Panc1 (cell line): ENCODE measurements around the gene ST3GAL5. TPM values are rescaled to one million over a fixed set of nuclear protein-coding genes. Genes with fewer than 3 reads are reported as not detected.
A peak's percentile ranks its signal among the peaks of the same experiment; 100 is the strongest.

Source experiments
- ATAC-seq: fragments of 200-7000 bp; cut with Tn5 transposase; 2 replicates; pipeline ENCODE4 v1.9.1; 2020; ENCODE audit warnings: mild to moderate bottlenecking, moderate library complexity
- BruUV-seq: library from RNA; stranded (reverse); fragments of 400-500 nt; replicated peaks from 2 replicates; lab custom pipeline; 2021; lab: Mats Ljungman, UMichigan
- CTCF ChIA-PET: fragments of 300-600 bp; sonication (Branson Sonifier 250); formaldehyde crosslinking; loops from one replicate; lab custom pipeline; 2022; ENCODE audit warnings: antibody characterized with exemption; lab: Charles Lee
- POLR2A ChIA-PET: fragments of 300-600 bp; sonication (Branson Sonifier 250); formaldehyde crosslinking; loops from one replicate; lab custom pipeline; 2022; ENCODE audit warnings: antibody characterized with exemption; lab: Charles Lee
- DNase-seq: peaks from one replicate; pipeline ENCODE4 v3.0.0-alpha.2; 2010; ENCODE audit warnings: low read depth, low spot score
- H3K27ac ChIP-seq: 2 replicates; pipeline ENCODE4 v1.5.1; 2011; ENCODE audit warnings: mild to moderate bottlenecking, low read length, inconsistent platforms
- H3K27me3 ChIP-seq: fragments of 200-500 bp; sonication (Bioruptor generic); 2 replicates; pipeline ENCODE4 v1.6.0; 2014; ENCODE audit warnings: low read length, inconsistent platforms; ENCODE audit not compliant: control insufficient read depth, insufficient read depth
- H3K36me3 ChIP-seq: fragments of 200-500 bp; sonication (Bioruptor generic); 2 replicates; pipeline ENCODE4 v1.5.1; 2014; ENCODE audit warnings: inconsistent platforms, mild to moderate bottlenecking, low read length, moderate library complexity; ENCODE audit not compliant: control insufficient read depth, insufficient read depth
- H3K4me1 ChIP-seq: 2 replicates; pipeline ENCODE4 v1.5.1; 2011; ENCODE audit warnings: inconsistent platforms, mild to moderate bottlenecking, low read length, moderate library complexity; ENCODE audit not compliant: control insufficient read depth, insufficient read depth
- H3K4me3 ChIP-seq, 2 experiments: 2 replicates each; pipeline ENCODE4 v1.5.1; 2011 to 2012; ENCODE audit warnings: low read depth in 2 of 2, low read length in 2 of 2, mild to moderate bottlenecking in 2 of 2, inconsistent platforms in 1 of 2, moderate library complexity in 1 of 2
- H3K9me3 ChIP-seq: fragments of 200-500 bp; sonication (Bioruptor generic); 2 replicates; pipeline ENCODE4 v1.5.1; 2014; ENCODE audit warnings: low read depth, mild to moderate bottlenecking, inconsistent platforms, low read length, moderate library complexity; ENCODE audit not compliant: control insufficient read depth, insufficient read depth
- POLR2AphosphoS5 ChIP-seq: IDR thresholded peaks from 2 replicates; pipeline ENCODE4 v1.6.1; 2012; ENCODE audit warnings: mild to moderate bottlenecking, low read depth, low read length, moderate library complexity
- SIN3A ChIP-seq: IDR thresholded peaks from 2 replicates; pipeline ENCODE4 v1.6.1; 2012; ENCODE audit warnings: low read depth, mild to moderate bottlenecking, low read length, moderate library complexity, borderline replicate concordance; ENCODE audit not compliant: insufficient read depth
- TCF7L2 ChIP-seq: IDR thresholded peaks from 2 replicates; pipeline ENCODE4 v1.6.1; 2011; ENCODE audit warnings: mild to moderate bottlenecking, low read depth, low read length, inconsistent platforms
- in situ Hi-C: cut with HindIII; loops from 2 replicates; pipeline ENCODE4 v1.10.0; 2016; ENCODE audit warnings: low sequenced_read_pairs, low pct_unique_long_range_greater_than_20kb
- intact Hi-C: fragments of 100-400 bp; cut with micrococcal nuclease; formaldehyde crosslinking; loops from one replicate; pipeline ENCODE4 v1.10.0; 2022; ENCODE audit not compliant: unreplicated experiment
- total RNA-seq: library from RNA; stranded (reverse); gene quantifications from one replicate; pipeline ENCODE4 v1.2.1, GENCODE V29; 2021; ENCODE audit not compliant: unreplicated experiment
- TF ChIP-seq, protein P1 (sequence below): fragments of 450-650 bp; IDR thresholded peaks from 2 replicates; pipeline ENCODE4 v1.5.1; 2017; ENCODE audit warnings: mild to moderate bottlenecking
- TF ChIP-seq, protein P2 (sequence below), 2 experiments: IDR thresholded peaks; 2 replicates each; pipeline ENCODE4 v1.6.1; 2011 to 2012; ENCODE audit warnings: low read depth in 2 of 2, control low read depth in 1 of 2, low read length in 1 of 2, mild to moderate bottlenecking in 1 of 2, moderate library complexity in 1 of 2; ENCODE audit not compliant: insufficient read depth in 1 of 2

The ST3GAL5 gene
- total RNA-seq, 1 experiment from 2014 or later = 5.0 TPM

DNA sequence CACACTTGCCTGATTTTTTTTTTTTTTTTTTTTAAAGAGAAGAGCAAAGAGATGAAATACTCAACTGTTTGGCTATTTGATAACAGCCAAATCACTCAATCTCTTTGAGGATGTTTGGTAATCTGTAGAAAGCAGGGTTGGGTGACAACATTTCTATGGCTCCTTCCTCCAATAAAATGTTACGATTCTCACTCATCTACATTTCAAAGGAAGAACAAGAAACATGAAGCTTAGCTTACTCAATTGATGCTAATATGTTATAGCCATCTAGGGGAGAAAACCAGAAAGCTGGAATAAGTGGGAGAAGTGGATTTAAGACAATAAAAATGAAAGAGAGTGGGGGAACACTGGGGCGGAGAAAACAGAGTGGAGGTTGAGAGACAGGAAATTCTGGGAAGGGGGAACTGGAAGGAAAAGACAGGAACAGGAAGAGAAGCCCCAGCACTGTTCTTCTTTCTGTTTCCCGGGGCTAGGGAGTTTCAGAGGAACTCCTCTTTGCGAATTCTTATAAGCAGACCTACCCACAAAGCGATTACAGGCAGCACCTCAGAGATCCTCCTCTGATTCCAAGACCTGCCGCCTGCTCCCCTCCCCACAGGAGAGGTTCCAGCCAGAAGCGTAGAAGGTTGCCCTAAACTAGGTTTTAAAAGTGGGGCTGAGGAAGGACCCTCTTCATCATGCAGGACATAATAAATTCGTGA lies 13.3 kb downstream of the ST3GAL5 start:
- intact Hi-C loops = no loop called here
- ATAC-seq (no peak), DNase-seq (no peak)
- Histone ChIP-seq H3K27me3 (peaks cover 6% of the 10 kb centered on the region; the same call in 1 of the 2 replicates), H3K4me3 (no peak overlapping the region), H3K36me3 (no peaks in the 10 kb centered on the region), H3K9me3 (no peaks in the 10 kb centered on the region), H3K27ac (no peak overlapping the region), H3K4me1 (no peaks in the 10 kb centered on the region)
- no TSS peak for BruUV-seq
- ChIA-PET CTCF (interaction anchor here (0.6 kb wide), 1 partner anchor 10 kb away, joined by 6 read pairs; no protein-coding TSS in a partner anchor), POLR2A (no interaction called here)
- in situ Hi-C loops = no loop called here
- no peak for TF ChIP-seq POLR2AphosphoS5
- TF ChIP-seq, protein P1, sequence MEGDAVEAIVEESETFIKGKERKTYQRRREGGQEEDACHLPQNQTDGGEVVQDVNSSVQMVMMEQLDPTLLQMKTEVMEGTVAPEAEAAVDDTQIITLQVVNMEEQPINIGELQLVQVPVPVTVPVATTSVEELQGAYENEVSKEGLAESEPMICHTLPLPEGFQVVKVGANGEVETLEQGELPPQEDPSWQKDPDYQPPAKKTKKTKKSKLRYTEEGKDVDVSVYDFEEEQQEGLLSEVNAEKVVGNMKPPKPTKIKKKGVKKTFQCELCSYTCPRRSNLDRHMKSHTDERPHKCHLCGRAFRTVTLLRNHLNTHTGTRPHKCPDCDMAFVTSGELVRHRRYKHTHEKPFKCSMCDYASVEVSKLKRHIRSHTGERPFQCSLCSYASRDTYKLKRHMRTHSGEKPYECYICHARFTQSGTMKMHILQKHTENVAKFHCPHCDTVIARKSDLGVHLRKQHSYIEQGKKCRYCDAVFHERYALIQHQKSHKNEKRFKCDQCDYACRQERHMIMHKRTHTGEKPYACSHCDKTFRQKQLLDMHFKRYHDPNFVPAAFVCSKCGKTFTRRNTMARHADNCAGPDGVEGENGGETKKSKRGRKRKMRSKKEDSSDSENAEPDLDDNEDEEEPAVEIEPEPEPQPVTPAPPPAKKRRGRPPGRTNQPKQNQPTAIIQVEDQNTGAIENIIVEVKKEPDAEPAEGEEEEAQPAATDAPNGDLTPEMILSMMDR = no peak
- no peak for TF ChIP-seq TCF7L2
- TF ChIP-seq, protein P2, sequence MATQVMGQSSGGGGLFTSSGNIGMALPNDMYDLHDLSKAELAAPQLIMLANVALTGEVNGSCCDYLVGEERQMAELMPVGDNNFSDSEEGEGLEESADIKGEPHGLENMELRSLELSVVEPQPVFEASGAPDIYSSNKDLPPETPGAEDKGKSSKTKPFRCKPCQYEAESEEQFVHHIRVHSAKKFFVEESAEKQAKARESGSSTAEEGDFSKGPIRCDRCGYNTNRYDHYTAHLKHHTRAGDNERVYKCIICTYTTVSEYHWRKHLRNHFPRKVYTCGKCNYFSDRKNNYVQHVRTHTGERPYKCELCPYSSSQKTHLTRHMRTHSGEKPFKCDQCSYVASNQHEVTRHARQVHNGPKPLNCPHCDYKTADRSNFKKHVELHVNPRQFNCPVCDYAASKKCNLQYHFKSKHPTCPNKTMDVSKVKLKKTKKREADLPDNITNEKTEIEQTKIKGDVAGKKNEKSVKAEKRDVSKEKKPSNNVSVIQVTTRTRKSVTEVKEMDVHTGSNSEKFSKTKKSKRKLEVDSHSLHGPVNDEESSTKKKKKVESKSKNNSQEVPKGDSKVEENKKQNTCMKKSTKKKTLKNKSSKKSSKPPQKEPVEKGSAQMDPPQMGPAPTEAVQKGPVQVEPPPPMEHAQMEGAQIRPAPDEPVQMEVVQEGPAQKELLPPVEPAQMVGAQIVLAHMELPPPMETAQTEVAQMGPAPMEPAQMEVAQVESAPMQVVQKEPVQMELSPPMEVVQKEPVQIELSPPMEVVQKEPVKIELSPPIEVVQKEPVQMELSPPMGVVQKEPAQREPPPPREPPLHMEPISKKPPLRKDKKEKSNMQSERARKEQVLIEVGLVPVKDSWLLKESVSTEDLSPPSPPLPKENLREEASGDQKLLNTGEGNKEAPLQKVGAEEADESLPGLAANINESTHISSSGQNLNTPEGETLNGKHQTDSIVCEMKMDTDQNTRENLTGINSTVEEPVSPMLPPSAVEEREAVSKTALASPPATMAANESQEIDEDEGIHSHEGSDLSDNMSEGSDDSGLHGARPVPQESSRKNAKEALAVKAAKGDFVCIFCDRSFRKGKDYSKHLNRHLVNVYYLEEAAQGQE (IDR thresholded peaks at IDR 0.05; ENCODE audit: insufficient read depth in 1 of 2, low read depth in 2 of 2, low read length in 1 of 2) = no peak

DNA sequence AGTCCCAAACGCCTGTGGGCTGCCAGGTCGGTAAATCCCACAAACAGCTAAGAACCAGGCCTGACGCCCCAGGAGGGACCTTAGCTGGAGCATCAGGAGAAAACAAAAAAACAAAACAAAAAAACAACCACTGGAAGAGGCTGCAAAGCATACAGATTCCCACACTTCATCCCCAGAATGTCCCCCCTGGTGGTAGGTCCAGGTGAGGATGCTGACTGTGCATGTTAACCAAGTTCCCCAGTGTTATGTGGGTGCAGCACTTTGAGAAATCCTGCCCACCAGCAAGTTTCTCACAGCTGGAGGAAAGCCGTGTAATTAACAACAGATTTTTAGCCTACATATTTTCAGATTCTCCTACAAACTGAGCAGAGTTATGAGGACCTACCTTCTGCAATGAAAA lies 15.1 kb downstream of the ST3GAL5 start:
- TF ChIP-seq SIN3A = no peak
- no peak for TF ChIP-seq TCF7L2
- TF ChIP-seq, protein P2 (IDR thresholded peaks at IDR 0.05; ENCODE audit: insufficient read depth in 1 of 2, low read depth in 2 of 2, low read length in 1 of 2) = no peak
- no peak for TF ChIP-seq POLR2AphosphoS5
- TF ChIP-seq, protein P1 = peak; percentile 49
- POLR2A ChIA-PET = no interaction called here
- no peak overlapping the region for H3K27ac ChIP-seq
- ATAC-seq (no peak), DNase-seq (no peak)
- BruUV-seq = no TSS peak
- H3K27me3 ChIP-seq = peaks cover 6% of the 10 kb centered on the region; the same call in 1 of the 2 replicates
- intact Hi-C loops = no loop called here
- H3K4me3 ChIP-seq = no peak overlapping the region
- H3K36me3 ChIP-seq = no peaks in the 10 kb centered on the region
- in situ Hi-C loops = no loop called here
- CTCF ChIA-PET = interaction anchor here (0.6 kb wide), 1 partner anchor 102 kb away, joined by 4 read pairs; no protein-coding TSS in a partner anchor
- H3K4me1 ChIP-seq = no peaks in the 10 kb centered on the region
- H3K9me3 ChIP-seq = no peaks in the 10 kb centered on the region
